Measurements from ENCODE around the gene SPRY2.
A peak's percentile ranks its signal among the peaks of the same experiment; 100 is the strongest.
"Not testable (repeated sequence)": the region's sequence is repeated elsewhere in the genome, so short reads cannot be mapped to it uniquely, and the experiment has no call there.

Gene SPRY2

GRCh38 chr13:80348314-80348713 lies 7.4 kb upstream of the SPRY2 start:
- no peak for DNase-seq

- DNase-seq = no peak
These were observed 5.0 kb upstream of the SPRY2 start for GRCh38 chr13:80345771-80346510.

- DNase-seq = not testable (repeated sequence)
These were observed 3.1 kb upstream of the SPRY2 start for GRCh38 chr13:80344032-80344431.

- DNase-seq = peak; percentile 78
These were observed 1.8 kb upstream of the SPRY2 start for GRCh38 chr13:80342471-80343371.

GRCh38 chr13:80341756-80342370 lies 937 bp upstream of the SPRY2 start:
- no peak for DNase-seq

GRCh38 chr13:80340651-80341100 lies 250 bp downstream of the SPRY2 start:
- peak; percentile 3 for DNase-seq

GRCh38 chr13:80339912-80340650 lies 845 bp downstream of the SPRY2 start:
- DNase-seq = peak; percentile 9

GRCh38 chr13:80339563-80339911 lies 1.4 kb downstream of the SPRY2 start:
- no peak for DNase-seq

GRCh38 chr13:80338781-80339562 lies 2.0 kb downstream of the SPRY2 start:
- no peak for DNase-seq

GRCh38 chr13:80337288-80338081 lies 3.4 kb downstream of the SPRY2 start:
- no peak for DNase-seq

- DNase-seq = no peak
These were observed 4.1 kb downstream of the SPRY2 start for GRCh38 chr13:80336776-80337287.

- no peak for DNase-seq
These were observed 4.6 kb downstream of the SPRY2 start for GRCh38 chr13:80336370-80336769.

GRCh38 chr13:80334597-80335260 lies 6.2 kb downstream of the SPRY2 start:
- no peak for DNase-seq

GRCh38 chr13:80331984-80332383 lies 8.9 kb downstream of the SPRY2 start:
- no peak for DNase-seq

- DNase-seq = no peak
These were observed 11.7 kb downstream of the SPRY2 start for GRCh38 chr13:80329250-80329649.

GRCh38 chr13:80319004-80319403 lies 21.9 kb downstream of the SPRY2 start:
- no peak for DNase-seq

- no peak for DNase-seq
These were observed 25.9 kb downstream of the SPRY2 start for GRCh38 chr13:80314711-80315653.

- no peak for DNase-seq
These were observed 27.2 kb downstream of the SPRY2 start for GRCh38 chr13:80313668-80314256.

GRCh38 chr13:80312967-80313366 lies 28.0 kb downstream of the SPRY2 start:
- no peak for DNase-seq
